Endothelial cell of umbilical vein (primary cell): ENCODE results near the gene OR52B6. TPM values are rescaled to one million over a fixed set of nuclear protein-coding genes. Genes with fewer than 3 reads are reported as not detected.

Experiments used
- BruUV-seq: library from RNA; stranded (reverse); fragments of 400-500 nt; replicated peaks from 2 replicates; lab custom pipeline; 2021; lab: Mats Ljungman, UMichigan
- CTCF ChIA-PET: fragments of 300-600, 350-600 bp; sonication (Branson Sonifier 250); formaldehyde crosslinking; loops from one replicate; lab custom pipeline; 2021; ENCODE audit warnings: antibody characterized with exemption, inconsistent platforms; lab: Charles Lee
- POLR2A ChIA-PET: fragments of 300-600, 350-600 bp; sonication (Branson Sonifier 250); formaldehyde crosslinking; loops from one replicate; lab custom pipeline; 2021; ENCODE audit warnings: antibody characterized with exemption, inconsistent platforms; lab: Charles Lee
- DNase-seq: peaks from one replicate; pipeline ENCODE4 v3.0.0-alpha.2; 2011; ENCODE audit warnings: low read depth, low spot score
- FAIRE-seq: peaks from 2 replicates; lab custom pipeline; 2011; peaks lifted over from hg19 to GRCh38; lab: Jason Lieb, UNC
- H2AFZ ChIP-seq: 2 replicates; pipeline ENCODE4 v1.6.0; 2012; ENCODE audit warnings: low read depth, low read length, control low read depth, inconsistent platforms
- H3K27ac ChIP-seq: 2 replicates; pipeline ENCODE4 v1.5.1; 2011; ENCODE audit warnings: low read depth, mild to moderate bottlenecking, control low read depth, low read length, moderate library complexity; ENCODE audit not compliant: insufficient read depth
- H3K27me3 ChIP-seq, 2 experiments: 2 replicates each; pipeline versions ENCODE4 v1.6.0 to v1.6.1; 2011; ENCODE audit warnings: low read length in 2 of 2, mixed read lengths in 1 of 2; ENCODE audit not compliant: control insufficient read depth in 2 of 2, insufficient read depth in 2 of 2
- H3K36me3 ChIP-seq, 2 experiments: 2 replicates in 1 of 2; 3 replicates in 1 of 2; pipeline ENCODE4 v1.5.1; 2011; ENCODE audit warnings: low read length in 2 of 2, mild to moderate bottlenecking in 1 of 2, moderate library complexity in 1 of 2; ENCODE audit not compliant: control insufficient read depth in 2 of 2, insufficient read depth in 2 of 2; ENCODE audit errors: extremely low read depth in 1 of 2
- H3K4me1 ChIP-seq: 3 replicates; pipeline ENCODE4 v1.5.1; 2011; ENCODE audit warnings: mild to moderate bottlenecking, low read length; ENCODE audit not compliant: control insufficient read depth, insufficient read depth; ENCODE audit errors: extremely low read depth
- H3K4me2 ChIP-seq: 2 replicates; pipeline ENCODE4 v1.6.1; 2011; ENCODE audit warnings: low read length, control low read depth, mixed read lengths; ENCODE audit not compliant: insufficient read depth
- H3K4me3 ChIP-seq, 3 experiments: fragments of 200-600 bp in 1 of 3; sonication (generic), shearing (Covaris generic) in 1 of 3; replicated peaks in 1 of 3; 2 replicates each; pipeline ENCODE4 v1.5.1; 2011 to 2016; ENCODE audit warnings: control low read depth in 3 of 3, low read length in 3 of 3, mild to moderate bottlenecking in 2 of 3, inconsistent platforms in 1 of 3, low read depth in 1 of 3, moderate library complexity in 1 of 3; ENCODE audit not compliant: insufficient read depth in 1 of 3
- H3K79me2 ChIP-seq: 2 replicates; pipeline ENCODE4 v1.6.0; 2012; ENCODE audit warnings: low read length, inconsistent platforms; ENCODE audit not compliant: control insufficient read depth, insufficient read depth
- H3K9ac ChIP-seq: replicated peaks from 2 replicates; pipeline ENCODE3; 2011; ENCODE audit warnings: low read length, control low read depth; ENCODE audit not compliant: insufficient read depth; ENCODE audit errors: extremely low read depth
- H3K9me1 ChIP-seq: replicated peaks from 3 replicates; pipeline ENCODE4 v1.6.0; 2011; ENCODE audit warnings: mild to moderate bottlenecking, low read length; ENCODE audit not compliant: control insufficient read depth, insufficient read depth; ENCODE audit errors: extremely low read depth
- H3K9me3 ChIP-seq: replicated peaks from 2 replicates; pipeline ENCODE4 v1.5.1; 2012; ENCODE audit warnings: low read length, inconsistent platforms; ENCODE audit not compliant: control insufficient read depth, insufficient read depth
- H4K20me1 ChIP-seq: replicated peaks from 2 replicates; pipeline ENCODE3; 2011; ENCODE audit warnings: mild to moderate bottlenecking, low read length; ENCODE audit not compliant: control insufficient read depth, insufficient read depth; ENCODE audit errors: extremely low read depth
- CTCF ChIP-seq, 2 donors: IDR thresholded peaks; 1 replicate in 1 of 2; 2 replicates in 1 of 2; pipeline ENCODE4 v1.5.1; 2011; ENCODE audit warnings: low read length in 2 of 2, mild to moderate bottlenecking in 2 of 2, moderate library complexity in 2 of 2, control low read depth in 1 of 2, inconsistent platforms in 1 of 2, low read depth in 1 of 2; ENCODE audit not compliant: insufficient read depth in 1 of 2; ENCODE audit errors: extremely low read depth in 1 of 2
- EZH2 ChIP-seq: IDR thresholded peaks from 2 replicates; pipeline ENCODE4 v1.6.1; 2012; ENCODE audit warnings: borderline replicate concordance, low read depth, mild to moderate bottlenecking, moderate library complexity, low read length, inconsistent platforms; ENCODE audit not compliant: severe bottlenecking
- FOS ChIP-seq: IDR thresholded peaks from 2 replicates; pipeline ENCODE4 v1.6.1; 2011; ENCODE audit warnings: mild to moderate bottlenecking, low read length, moderate library complexity, borderline replicate concordance; ENCODE audit not compliant: insufficient read depth
- JUN ChIP-seq: IDR thresholded peaks from 2 replicates; pipeline ENCODE4 v1.6.1; 2011; ENCODE audit warnings: borderline replicate concordance, low read depth; ENCODE audit not compliant: insufficient read length, insufficient read depth
- MYC ChIP-seq: IDR thresholded peaks from one replicate; pipeline ENCODE4 v1.6.1; 2011; ENCODE audit warnings: mild to moderate bottlenecking, low read depth, low read length
- POLR2A ChIP-seq: IDR thresholded peaks from 2 replicates; pipeline ENCODE4 v1.6.1; 2012; ENCODE audit warnings: low read depth, mild to moderate bottlenecking, control low read depth, low read length
- POLR2AphosphoS5 ChIP-seq: IDR thresholded peaks from 2 replicates; pipeline ENCODE4 v1.6.1; 2012; ENCODE audit warnings: low read depth, mild to moderate bottlenecking, control low read depth, low read length, moderate library complexity; ENCODE audit not compliant: insufficient read depth
- dilution Hi-C: fragments of 300-500 bp; cut with MboI; formaldehyde crosslinking; loops from one replicate; pipeline ENCODE4 v1.15.0; 2019; ENCODE audit warnings: low sequenced_read_pairs; ENCODE audit not compliant: extremely low pct_ligation_motif_present
- intact Hi-C: fragments of 100-400 bp; cut with micrococcal nuclease; formaldehyde crosslinking; loops from one replicate; pipeline ENCODE4 v1.10.0; 2022
- polyA plus RNA-seq, 4 experiments: library from polyadenylated mRNA; depleted of rRNA in 3 of 4; stranded (reverse) in 3 of 4; unstranded in 1 of 4; fragments of >200 nt; gene quantifications; 2 replicates each; pipeline versions ENCODE4 v1.2.1 to v1.2.3, GENCODE V29; 2011 to 2012; ENCODE audit warnings: missing spikeins in 1 of 4
- total RNA-seq: library from RNA; stranded (reverse); gene quantifications from 2 replicates; pipeline ENCODE4 v1.2.3, GENCODE V29; 2021

OR52B6 gene
- total and polyA plus RNA-seq, 2 donors (not counting 3 experiments of a cell fraction or from before 2014, with no cell fraction given), result not detected

- Histone ChIP-seq H3K79me2 (no peaks in the 10 kb centered on the region), H3K9me3 (no peaks in the 10 kb centered on the region), H3K9me1 (no peaks in the 10 kb centered on the region), H3K9ac (no peak overlapping the region), H3K36me3 (no peaks in the 10 kb centered on the region), H3K4me3 (no peak overlapping the region), H3K4me1 (no peaks in the 10 kb centered on the region), H3K4me2 (no peak overlapping the region), H4K20me1 (no peaks in the 10 kb centered on the region), H3K27ac (no peak overlapping the region), H3K27me3 (peaks cover 0 to 3% of the 10 kb centered on the region in 2 experiments), H2AFZ (no peak overlapping the region)
- FAIRE-seq (no peak), DNase-seq (no peak)
- ChIA-PET POLR2A (no interaction called here), CTCF (no interaction called here)
- TF ChIP-seq MYC (no peak), FOS (no peak), EZH2 (no peak), POLR2AphosphoS5 (no peak), JUN (no peak), CTCF (IDR thresholded peaks at IDR 0.05; ENCODE audit: extremely low read depth in 1 of 2, insufficient read depth in 1 of 2, low read depth in 1 of 2, low read length in 2 of 2) (no peak), POLR2A (no peak)
- BruUV-seq, result no TSS peak
- dilution Hi-C loops, result no loop called here
- intact Hi-C loops, result no loop called here
These were observed 6.0 kb upstream of the OR52B6 start for GRCh38 chr11:5574654-5575053.
